Heart left ventricle (tissue), 13 donors: ENCODE results near the gene PIP5K1C.

Experiments used
- CTCF ChIP-seq, 12 donors: fragments of 200-600 bp; sonication (generic) in 4 of 12; IDR thresholded peaks; one replicate each; pipeline versions ENCODE4 v1.5.0 to v1.8.0; 2018 to 2022; ENCODE audit warnings: antibody characterized with exemption in 12 of 12, mild to moderate bottlenecking in 5 of 12
- POLR2A ChIP-seq, 2 donors: fragments of 450-650 bp; IDR thresholded peaks; one replicate each; pipeline ENCODE4 v1.6.1; 2017; ENCODE audit warnings: antibody characterized with exemption in 2 of 2, mild to moderate bottlenecking in 2 of 2, moderate library complexity in 2 of 2
- donor health status: ischemic (EF 13 %, LVEDD 7.1; RV severe dilation, severe dysfunction).
- donor health status: DM: no; HTN: yes; CAD: no.
- donor health status: DM: no; HTN: no; CAD: no.
- donor health status: ischemic (EF 25% LVEDD 6.9; RV normal size, moderate dysfunction).
- donor health status: ischemic (EF 25% LVEDD 5.7; RV mildly dilated, moderate dysfunction).
- donor health status: ischemic (EF 35%, LVEDD 5.7; RV mildly dilated, moderate dysfunction).
- donor health status: nonischemic (EF 11% LVEDD 7.7; RV severe dilation, severe dysfunction).
- donor health status: DM: yes; HTN: yes; CAD: no.
- donor health status: PGD.
- donor health status: ischemic (EF 29% LVEDD 5.4; RV normal size, mild dysfunction).
- donor health status: nonischemic (EF 23%, LVEDD 6.1; RV moderate dilation, normal function).

GRCh38 chr19:3680939-3681338 lies 19.3 kb downstream of the PIP5K1C start:
- TF ChIP-seq CTCF (IDR thresholded peaks at IDR 0.05) (no peak), POLR2A (IDR thresholded peaks at IDR 0.05) (no peak)
